ENCODE measurements around the gene RSKR.

The RSKR gene

DNA sequence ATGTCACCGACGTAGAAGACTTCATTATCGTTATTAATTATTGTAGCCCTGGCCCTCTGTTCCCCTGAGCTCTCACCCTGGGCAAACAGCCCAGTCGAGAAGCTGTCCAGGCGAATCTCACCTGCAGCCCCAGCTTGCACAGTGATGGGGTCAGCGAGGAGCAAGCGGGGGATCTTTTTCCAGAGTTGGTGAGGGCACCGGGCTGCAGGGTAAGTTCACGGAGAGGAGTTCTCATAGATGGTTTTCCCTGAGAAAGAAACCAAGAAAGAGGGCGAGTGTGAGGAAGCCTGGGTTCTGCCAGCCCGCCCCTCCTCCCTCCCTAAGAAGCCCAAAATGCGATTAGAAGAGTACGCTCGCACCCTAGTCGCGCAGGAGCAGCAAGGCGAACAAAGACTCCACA is 15.6 kb downstream of the RSKR start:
- peak overlapping the region; percentile 78 for H3K4me2 ChIP-seq
- peaks cover 19% of the 10 kb centered on the region for H3K4me1 ChIP-seq (ENCODE audit: low read depth, poor library complexity, severe bottlenecking)
- H4K20me1 ChIP-seq (ENCODE audit: insufficient read depth): no peaks in the 10 kb centered on the region
- TF ChIP-seq, protein P1, sequence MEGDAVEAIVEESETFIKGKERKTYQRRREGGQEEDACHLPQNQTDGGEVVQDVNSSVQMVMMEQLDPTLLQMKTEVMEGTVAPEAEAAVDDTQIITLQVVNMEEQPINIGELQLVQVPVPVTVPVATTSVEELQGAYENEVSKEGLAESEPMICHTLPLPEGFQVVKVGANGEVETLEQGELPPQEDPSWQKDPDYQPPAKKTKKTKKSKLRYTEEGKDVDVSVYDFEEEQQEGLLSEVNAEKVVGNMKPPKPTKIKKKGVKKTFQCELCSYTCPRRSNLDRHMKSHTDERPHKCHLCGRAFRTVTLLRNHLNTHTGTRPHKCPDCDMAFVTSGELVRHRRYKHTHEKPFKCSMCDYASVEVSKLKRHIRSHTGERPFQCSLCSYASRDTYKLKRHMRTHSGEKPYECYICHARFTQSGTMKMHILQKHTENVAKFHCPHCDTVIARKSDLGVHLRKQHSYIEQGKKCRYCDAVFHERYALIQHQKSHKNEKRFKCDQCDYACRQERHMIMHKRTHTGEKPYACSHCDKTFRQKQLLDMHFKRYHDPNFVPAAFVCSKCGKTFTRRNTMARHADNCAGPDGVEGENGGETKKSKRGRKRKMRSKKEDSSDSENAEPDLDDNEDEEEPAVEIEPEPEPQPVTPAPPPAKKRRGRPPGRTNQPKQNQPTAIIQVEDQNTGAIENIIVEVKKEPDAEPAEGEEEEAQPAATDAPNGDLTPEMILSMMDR (conservative IDR thresholded peaks at IDR 0.05; ENCODE audit: low read depth, low read length): no peak
- H3K27me3 ChIP-seq (ENCODE audit: insufficient read depth, low read depth): no peaks in the 10 kb centered on the region
- peak overlapping the region; percentile 91 for H2AFZ ChIP-seq (ENCODE audit: low read depth)
- H3K27ac ChIP-seq: peak overlapping the region; percentile 88
- peaks cover 38% of the 10 kb centered on the region for H3K79me2 ChIP-seq (ENCODE audit: insufficient read depth, low read depth)
- H3K36me3 ChIP-seq (ENCODE audit: insufficient read depth): no peaks in the 10 kb centered on the region; the same call in 1 of the 2 replicates
- no peak overlapping the region for H3K4me3 ChIP-seq (IDR thresholded peaks at IDR 0.05; ENCODE audit: insufficient read depth, low read depth, low read length)
- peak overlapping the region; percentile 79 for H3K9ac ChIP-seq

DNA sequence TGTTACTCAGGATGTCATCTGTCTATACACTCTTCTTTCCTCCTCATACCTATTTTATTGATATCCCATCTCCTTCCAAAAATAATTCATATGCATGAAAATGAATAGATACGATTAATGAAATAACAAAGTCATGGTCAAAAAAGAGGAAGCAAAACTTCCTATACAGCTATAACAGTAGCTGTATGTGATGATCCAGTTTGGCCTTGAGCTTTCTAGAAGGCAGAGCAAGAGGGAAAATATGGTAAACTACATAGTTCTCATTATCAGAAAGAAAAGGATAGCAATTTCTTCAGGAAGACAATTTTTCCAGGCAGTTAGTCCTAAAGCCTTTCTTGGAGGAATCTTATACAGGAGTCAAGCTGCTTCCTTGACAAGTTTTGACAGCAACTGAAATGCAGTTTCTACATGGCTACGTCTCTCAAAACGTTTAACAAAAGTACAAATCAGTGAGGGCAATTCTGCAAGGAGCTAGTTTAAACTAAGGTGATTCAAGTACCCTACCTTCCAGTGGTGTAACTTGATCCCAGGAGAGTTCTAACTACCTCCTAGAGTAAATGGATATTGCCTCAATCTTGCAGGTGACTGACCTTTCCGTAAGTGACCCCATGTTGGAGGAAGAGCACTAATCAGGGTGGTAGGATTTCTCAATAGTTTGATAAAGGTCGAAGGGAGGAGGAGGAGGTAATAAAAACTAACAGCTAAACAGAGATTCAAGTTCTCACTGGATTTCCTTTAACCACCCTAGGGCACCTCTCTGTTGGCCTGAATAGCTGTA is 16.2 kb downstream of the RSKR start:
- Histone ChIP-seq H3K4me1 (ENCODE audit: low read depth, poor library complexity, severe bottlenecking) (peaks cover 19% of the 10 kb centered on the region), H3K36me3 (ENCODE audit: insufficient read depth) (peaks cover 3% of the 10 kb centered on the region; the same call in 1 of the 2 replicates), H3K4me2 (peak overlapping the region; percentile 78), H3K79me2 (ENCODE audit: insufficient read depth, low read depth) (peaks cover 38% of the 10 kb centered on the region), H3K27me3 (ENCODE audit: insufficient read depth, low read depth) (no peaks in the 10 kb centered on the region), H2AFZ (ENCODE audit: low read depth) (peak overlapping the region; percentile 91; the same call in 1 of the 2 replicates), H3K27ac (peak overlapping the region; percentile 88; the same call in 1 of the 2 replicates), H3K9ac (peak overlapping the region; percentile 79), H3K4me3 (IDR thresholded peaks at IDR 0.05; ENCODE audit: insufficient read depth, low read depth, low read length) (no peak overlapping the region), H4K20me1 (ENCODE audit: insufficient read depth) (no peaks in the 10 kb centered on the region)
- TF ChIP-seq, protein P1 (conservative IDR thresholded peaks at IDR 0.05; ENCODE audit: low read depth, low read length): no peak

DNA sequence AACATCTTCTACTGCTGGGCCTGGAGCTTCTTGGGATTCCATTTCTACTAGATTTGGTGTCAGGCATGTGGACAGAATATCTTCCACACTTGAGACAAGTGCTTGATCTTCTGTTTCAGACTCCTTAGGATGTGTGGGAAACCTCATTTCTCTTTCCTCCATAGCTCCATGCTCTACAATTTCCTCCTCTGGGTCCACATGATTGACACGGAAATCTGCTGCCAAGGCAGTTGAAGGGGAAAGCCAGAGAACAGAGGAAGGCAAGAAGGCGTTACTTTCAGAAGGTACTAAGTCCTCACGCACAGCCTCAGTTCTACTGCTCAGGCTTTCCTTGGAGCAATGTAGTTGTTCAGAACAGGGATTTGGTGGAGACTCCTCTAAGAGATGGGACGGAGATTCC is 21.7 kb downstream of the RSKR start:
- Histone ChIP-seq H2AFZ (ENCODE audit: low read depth) (no peak overlapping the region), H3K36me3 (ENCODE audit: insufficient read depth) (peaks cover 24% of the 10 kb centered on the region; the same call in 1 of the 2 replicates), H3K4me2 (no peak overlapping the region), H4K20me1 (ENCODE audit: insufficient read depth) (no peaks in the 10 kb centered on the region; the same call in 1 of the 2 replicates), H3K4me1 (ENCODE audit: low read depth, poor library complexity, severe bottlenecking) (peaks cover 2% of the 10 kb centered on the region), H3K9ac (no peak overlapping the region), H3K4me3 (IDR thresholded peaks at IDR 0.05; ENCODE audit: insufficient read depth, low read depth, low read length) (no peak overlapping the region), H3K27me3 (ENCODE audit: insufficient read depth, low read depth) (no peaks in the 10 kb centered on the region), H3K27ac (no peak overlapping the region), H3K79me2 (ENCODE audit: insufficient read depth, low read depth) (peaks cover 24% of the 10 kb centered on the region)
- TF ChIP-seq, protein P1 (conservative IDR thresholded peaks at IDR 0.05; ENCODE audit: low read depth, low read length): no peak

DNA sequence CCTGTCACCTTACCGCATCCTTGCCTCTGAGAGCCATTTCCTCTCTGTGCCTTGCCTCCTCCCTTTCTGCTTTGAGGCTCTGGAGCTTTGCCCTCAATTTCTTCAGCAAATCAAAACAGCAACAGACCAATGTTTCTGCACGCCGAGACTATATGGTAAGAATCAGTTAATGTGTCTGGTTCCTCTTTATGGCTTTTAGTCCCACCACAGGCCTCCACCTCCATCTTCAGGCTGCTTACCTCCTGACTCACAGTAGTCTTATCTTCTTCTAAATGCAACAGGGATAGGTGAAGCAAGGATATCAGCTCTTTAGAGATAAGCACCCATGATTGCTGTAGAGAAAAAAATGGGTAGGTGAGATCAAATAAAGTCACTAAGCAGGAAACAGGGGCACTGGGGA is 28.1 kb downstream of the RSKR start:
- no peaks in the 10 kb centered on the region for H3K4me1 ChIP-seq (ENCODE audit: low read depth, poor library complexity, severe bottlenecking)
- peaks cover 36% of the 10 kb centered on the region; the same call in 1 of the 2 replicates for H3K36me3 ChIP-seq (ENCODE audit: insufficient read depth)
- H3K79me2 ChIP-seq (ENCODE audit: insufficient read depth, low read depth): no peaks in the 10 kb centered on the region
- no peaks in the 10 kb centered on the region; the same call in 1 of the 2 replicates for H4K20me1 ChIP-seq (ENCODE audit: insufficient read depth)
- H3K4me2 ChIP-seq: no peak overlapping the region
- TF ChIP-seq, protein P1 (conservative IDR thresholded peaks at IDR 0.05; ENCODE audit: low read depth, low read length): no peak
- H3K9ac ChIP-seq: no peak overlapping the region
- H3K27ac ChIP-seq: no peak overlapping the region
- H3K4me3 ChIP-seq (IDR thresholded peaks at IDR 0.05; ENCODE audit: insufficient read depth, low read depth, low read length): no peak overlapping the region
- no peak overlapping the region for H2AFZ ChIP-seq (ENCODE audit: low read depth)
- no peaks in the 10 kb centered on the region for H3K27me3 ChIP-seq (ENCODE audit: insufficient read depth, low read depth)
